Skin of body (tissue), 2 donors: ENCODE data around the gene HNRNPH1. TPM values are rescaled to one million over a fixed set of nuclear protein-coding genes. Genes with fewer than 3 reads are reported as not detected.
"Not testable (repeated sequence)": the region's sequence is repeated elsewhere in the genome, so short reads cannot be mapped to it uniquely, and the experiment has no call there.

Experiments used
- DNase-seq: peaks from one replicate; lab custom pipeline; 2025; lab: John Stamatoyannopoulos, UW
- total RNA-seq: library from RNA; depleted of rRNA; stranded (reverse); fragments of >200 nt; gene quantifications from one replicate; pipeline ENCODE4 v1.2.3, GENCODE V29; 2014

The HNRNPH1 gene
- total RNA-seq: 851 TPM

DNA sequence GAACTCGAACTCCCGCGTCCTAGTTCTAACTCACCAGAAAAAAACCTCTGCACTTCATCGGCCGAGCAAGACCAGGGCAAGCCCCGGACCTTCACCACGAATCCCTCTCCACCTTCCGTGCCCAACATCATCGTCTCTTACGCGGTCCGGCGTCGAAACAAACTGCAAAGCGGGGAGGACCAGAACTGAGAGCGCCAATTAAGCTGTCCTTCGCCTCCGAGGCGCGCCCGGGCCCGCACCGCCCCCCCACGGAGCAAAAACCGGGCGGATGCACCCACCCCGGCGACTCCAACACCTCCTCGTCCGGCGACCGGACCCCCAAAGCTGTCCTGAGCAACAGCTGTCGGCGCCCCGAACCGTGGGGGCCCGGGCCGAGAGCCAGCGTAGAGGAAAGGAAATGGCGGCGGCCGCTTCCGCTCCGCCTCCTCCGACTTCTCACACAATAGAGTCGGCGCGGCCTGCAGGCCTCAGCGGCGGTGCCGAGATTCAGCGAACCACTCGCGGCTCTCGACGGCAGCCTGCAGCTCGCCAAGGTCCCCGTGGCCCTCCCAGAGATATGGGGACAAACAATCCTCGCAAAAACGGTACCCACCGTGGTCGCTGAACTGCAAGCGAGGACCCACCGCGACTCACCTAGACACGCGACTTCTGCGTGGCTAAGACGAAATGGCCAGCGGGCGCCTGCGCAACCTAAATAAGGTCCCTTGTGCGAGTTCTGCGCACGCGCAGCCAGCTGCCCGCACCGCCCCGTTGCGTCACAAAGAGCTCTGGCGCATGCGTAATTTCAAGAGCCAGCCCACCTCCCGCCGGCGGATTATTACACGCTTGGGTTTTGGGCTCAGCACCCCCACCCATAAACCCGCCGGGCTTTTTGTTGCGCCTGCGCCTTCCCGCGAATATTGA is at the start of gene HNRNPH1:
Gene HNRNPH1 (minus strand): TSS at position 669 of the 903 bp plus-strand sequence. CDS start 538 bp downstream, at position 131.
- peak; percentile 100 for DNase-seq

DNA sequence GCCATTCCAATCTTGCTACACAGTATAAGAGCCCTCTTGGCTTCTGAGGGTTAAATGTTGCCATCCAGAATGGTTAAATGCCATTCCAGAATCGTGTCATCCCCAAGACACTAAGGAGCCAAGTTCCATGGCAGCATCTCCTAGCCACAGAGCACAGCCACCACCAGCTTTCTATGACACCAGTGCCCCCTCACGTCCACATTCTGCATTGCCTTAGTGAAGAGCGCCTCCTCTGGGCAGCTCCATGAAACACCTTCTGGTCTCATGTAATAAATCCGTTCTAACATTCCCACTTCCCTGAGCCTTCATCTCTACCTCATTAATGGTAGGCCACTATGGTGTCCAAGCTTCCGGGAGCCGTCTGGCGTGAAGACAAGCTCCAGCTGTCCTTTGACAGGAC is 44.9 kb upstream of the HNRNPH1 start:
- no peak for DNase-seq

DNA sequence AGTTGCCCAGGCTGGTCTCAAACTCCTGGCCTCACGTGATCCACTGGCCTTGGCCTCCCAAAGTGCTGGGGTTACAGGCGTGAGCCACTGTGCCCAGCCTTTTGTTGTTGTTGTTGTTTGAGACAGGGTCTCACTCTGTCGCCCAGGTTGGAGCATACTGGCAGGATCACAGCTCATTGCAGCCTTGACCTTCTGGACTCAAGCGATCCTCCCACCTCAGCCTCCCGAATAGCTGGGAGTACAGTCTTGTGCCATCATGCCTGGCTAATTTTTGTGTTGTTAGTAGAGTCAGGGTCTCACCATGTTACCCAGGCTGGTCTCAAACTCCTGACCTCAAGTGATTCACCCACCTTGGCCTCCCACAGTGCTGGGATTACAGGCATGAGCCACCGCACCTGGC is 38.2 kb upstream of the HNRNPH1 start:
- not testable (repeated sequence) for DNase-seq

DNA sequence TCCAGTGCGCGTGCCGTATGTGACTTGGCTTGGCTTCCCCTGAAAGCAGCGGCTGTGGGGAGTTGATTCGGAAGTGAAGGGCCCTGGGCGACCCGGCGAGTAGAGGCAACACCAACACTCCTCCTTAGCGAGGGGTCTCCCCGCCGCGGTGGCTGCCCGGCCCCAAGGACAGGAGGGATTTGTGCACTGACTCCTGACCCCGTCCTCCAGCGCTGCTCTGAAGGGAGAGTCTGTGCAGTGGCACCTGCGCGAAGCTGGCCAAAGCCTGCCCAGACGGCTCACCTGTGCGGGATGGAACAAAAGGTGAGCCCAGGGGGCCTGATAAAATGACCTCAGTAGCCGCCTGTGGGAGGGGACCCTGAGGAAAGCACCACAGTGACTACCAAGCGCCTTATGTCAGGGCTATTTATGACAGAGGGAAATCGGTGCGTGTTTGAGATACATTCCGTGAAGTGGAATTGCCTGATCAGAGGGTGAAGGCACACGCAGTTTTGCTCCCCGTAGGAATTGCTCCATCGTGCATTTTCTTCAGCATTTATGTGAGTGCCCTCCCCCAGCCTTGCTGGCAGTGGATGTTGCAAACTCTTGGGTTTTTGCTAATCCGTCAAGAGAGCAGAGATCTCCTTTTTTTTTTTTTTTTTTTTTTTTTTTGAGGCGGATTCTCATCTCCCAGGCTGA is 34.8 kb upstream of the HNRNPH1 start:
- DNase-seq: not testable (repeated sequence)

- not testable (repeated sequence) for DNase-seq
These were observed 34.1 kb upstream of the HNRNPH1 start for GRCh38 chr5:179657302-179658178.

GRCh38 chr5:179653135-179653534 is 29.7 kb upstream of the HNRNPH1 start:
- not testable (repeated sequence) for DNase-seq

- not testable (repeated sequence) for DNase-seq
These were observed 26.8 kb upstream of the HNRNPH1 start for GRCh38 chr5:179650245-179650644.

DNA sequence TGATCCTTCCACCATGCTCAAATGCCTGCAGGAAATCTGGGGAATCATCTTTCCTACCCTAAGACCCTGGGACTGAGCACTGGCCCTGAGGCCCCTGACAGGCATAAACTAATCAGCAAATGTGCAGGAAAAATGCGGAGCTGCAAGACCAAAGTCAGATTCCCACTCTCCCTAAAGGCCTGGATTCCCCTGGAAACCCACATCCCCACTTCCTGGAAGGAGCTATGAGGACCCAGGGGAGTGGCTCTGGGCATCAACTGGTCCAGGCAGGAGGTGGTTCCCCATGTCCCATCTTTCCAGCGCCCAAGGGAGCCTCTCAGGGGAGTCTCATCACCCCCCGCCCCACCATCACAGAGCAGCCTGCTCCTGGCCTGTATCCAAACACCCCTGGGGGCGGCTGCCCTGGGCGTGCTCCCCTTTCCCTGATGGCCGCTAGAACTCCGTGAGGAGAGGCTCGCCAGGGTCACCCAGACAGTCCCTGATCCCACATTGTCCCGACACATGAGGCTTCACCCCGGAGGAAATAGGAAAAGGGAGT is 25.8 kb upstream of the HNRNPH1 start:
- DNase-seq: not testable (repeated sequence)

GRCh38 chr5:179648410-179648809 is 24.9 kb upstream of the HNRNPH1 start:
- no peak for DNase-seq

- DNase-seq: not testable (repeated sequence)
These were observed 21.3 kb upstream of the HNRNPH1 start for GRCh38 chr5:179644766-179645165.

DNA sequence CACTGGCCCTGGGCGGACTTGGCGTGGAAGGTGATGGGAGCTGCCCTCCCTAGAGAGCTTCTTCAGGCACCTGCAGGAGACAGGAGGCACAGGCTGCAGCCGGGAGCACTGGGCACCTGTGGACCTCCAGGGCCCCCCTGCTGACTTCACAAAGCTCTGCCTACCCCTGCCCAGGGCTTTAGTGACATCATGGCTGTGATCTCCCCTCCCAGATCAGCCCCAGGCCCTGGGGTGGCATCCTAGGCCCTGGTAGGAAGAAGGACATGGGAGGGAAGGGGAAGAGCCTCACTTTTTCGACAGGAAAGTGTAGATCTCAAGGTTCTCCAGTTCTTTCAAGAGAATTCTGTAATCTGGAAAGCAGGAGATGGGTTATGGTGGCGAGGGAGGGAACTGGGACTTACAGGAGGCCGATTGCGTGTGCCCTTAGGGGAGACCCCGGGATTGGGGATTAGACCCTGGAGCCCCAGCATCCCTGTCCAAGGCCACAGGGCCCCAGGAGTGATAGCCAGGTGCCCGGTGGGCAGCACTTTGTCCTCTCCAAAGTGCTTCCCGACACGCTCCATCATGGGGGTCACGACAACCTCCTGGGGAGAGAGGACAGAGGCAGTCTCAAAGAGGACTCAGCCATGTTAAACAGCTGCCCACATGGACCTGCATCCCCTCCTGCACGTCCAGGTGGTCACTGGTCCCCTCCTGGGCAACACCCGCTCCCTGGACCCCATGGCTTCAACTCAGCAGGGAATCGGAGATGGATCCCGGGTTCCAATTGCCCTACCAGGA is 19.9 kb upstream of the HNRNPH1 start:
- DNase-seq: not testable (repeated sequence)

GRCh38 chr5:179642626-179643025 is 19.2 kb upstream of the HNRNPH1 start:
- DNase-seq: not testable (repeated sequence)

DNA sequence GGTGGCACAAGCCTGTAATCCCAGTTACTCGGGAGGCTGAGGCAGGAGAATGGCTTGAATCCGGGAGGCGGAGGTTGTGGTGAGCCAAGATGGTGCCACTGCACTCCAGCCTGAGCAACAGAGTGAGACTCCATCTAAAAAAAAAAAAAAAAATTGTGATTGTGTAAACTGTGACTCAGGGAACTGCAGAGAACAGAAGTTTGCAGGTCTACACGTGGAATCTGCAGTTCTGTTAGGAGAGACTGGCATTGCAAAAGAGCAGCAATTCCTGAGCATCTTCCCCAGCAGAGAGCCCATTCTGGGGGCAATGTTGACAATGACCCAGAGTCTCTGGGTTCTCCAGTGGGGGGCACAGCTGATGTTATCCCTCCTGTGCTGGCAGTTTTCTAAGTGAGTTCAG is 18.3 kb upstream of the HNRNPH1 start:
- DNase-seq: not testable (repeated sequence)

DNA sequence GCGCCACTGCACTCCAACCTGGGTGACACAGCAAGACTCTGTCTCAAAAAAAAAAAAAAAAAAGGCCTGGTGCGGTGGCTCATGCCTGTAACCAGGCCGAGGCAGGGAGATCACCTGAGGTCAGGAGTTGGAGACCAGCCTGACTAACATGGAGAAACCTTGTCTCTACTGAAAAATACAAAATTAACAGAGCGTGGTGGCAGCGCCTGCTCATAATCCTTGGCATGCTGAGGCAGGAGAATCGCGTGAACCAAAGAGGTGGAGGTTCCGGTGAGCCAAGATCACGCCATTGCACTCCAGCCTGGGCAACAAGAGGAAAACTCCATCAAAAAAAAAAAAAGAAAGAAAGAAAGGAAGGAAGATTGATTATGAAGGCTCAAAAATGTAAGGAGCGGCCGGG is 15.8 kb upstream of the HNRNPH1 start:
- DNase-seq: not testable (repeated sequence)

DNA sequence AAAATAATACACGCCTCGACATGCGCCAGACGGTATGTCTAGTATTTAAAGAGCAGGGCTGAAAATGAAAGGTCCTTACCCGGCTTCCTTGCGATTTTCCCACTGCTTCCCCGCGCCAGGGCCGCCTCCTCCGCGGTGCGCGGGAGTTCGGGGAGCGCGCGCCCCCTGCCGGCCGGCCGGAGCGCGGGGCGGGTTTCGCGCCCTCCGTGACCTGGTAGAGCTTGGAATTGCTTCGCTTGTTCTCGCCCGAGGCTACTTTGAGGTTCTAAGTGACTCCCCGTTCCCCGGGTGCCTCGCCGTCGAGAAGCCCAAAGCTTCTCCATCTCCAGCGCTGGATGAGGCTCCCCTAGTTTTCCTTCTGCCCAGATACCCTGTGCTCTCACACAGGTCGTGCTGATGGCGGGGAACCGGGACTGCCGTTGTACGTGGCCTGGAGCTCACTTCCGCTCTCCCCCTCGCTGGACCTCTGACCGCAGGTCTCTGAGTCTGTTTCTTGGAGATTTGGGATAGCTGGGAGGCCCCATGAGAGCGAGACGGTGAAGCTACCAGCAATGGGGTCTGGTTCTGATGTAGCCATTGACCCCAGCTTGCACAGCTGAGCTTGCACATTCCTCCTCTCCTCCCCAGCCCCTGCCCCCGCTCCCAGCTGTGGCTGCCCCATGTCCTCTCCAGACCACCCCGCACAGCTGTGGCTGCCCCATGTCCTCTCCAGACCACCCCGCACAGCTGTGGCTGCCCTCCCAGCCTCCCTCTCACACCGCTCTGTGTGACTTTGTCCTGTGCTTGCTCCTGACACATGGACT is 11.1 kb upstream of the HNRNPH1 start:
- DNase-seq: not testable (repeated sequence)

DNA sequence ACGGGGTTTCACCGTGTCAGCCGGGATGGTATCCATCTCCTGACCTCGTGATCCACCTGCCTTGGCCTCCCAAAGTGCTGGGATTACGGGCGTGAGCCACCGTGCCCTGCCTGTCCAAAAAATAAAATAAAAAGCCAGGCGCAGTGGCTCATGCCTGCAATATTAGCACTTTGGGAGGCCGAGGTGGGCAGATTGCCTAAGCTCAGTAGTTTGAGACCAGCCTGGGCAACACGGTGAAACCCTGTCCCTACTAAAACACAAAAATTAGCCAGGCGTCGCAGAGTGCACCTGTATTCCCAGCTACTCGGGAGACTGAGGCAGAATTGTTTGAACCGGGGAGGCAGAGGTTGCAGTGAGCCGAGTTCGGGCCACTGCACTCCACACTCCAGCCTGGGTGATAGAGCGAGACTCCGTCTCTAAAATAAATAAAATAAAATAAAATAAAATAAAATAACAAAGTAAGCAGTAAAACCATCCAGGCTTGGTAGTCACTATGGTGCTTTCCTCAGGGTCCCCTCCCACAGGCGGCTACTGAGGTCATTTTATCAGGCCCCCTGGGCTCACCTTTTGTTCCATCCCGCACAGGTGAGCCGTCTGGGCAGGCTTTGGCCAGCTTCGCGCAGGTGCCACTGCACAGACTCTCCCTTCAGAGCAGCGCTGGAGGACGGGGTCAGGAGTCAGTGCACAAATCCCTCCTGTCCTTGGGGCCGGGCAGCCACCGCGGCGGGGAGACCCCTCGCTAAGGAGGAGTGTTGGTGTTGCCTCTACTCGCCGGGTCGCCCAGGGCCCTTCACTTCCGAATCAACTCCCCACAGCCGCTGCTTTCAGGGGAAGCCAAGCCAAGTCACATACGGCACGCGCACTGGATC is 10.3 kb upstream of the HNRNPH1 start:
- not testable (repeated sequence) for DNase-seq

GRCh38 chr5:179624841-179625271 is 1.4 kb upstream of the HNRNPH1 start:
- DNase-seq: no peak
